RWPE2 (cell line): ENCODE measurements around the gene TNNT1.

Experiments used
- ATAC-seq: fragments of 200-7000 bp; cut with Tn5 transposase; 3 replicates; pipeline ENCODE4 v1.9.1; 2021; ENCODE audit warnings: low read depth
- DNase-seq: peaks from one replicate; pipeline ENCODE4 v3.0.0-alpha.2; 2020; ENCODE audit warnings: low spot score
- H3K27ac ChIP-seq: fragments of 450-650 bp; 2 replicates; pipeline ENCODE4 v1.5.1; 2017; ENCODE audit warnings: mild to moderate bottlenecking; ENCODE audit not compliant: poor library complexity, severe bottlenecking
- H3K27me3 ChIP-seq: fragments of 250-450 bp; sonication (Bioruptor Pico); 2 replicates; pipeline ENCODE4 v1.5.1; 2021; ENCODE audit warnings: mild to moderate bottlenecking, moderate library complexity; ENCODE audit not compliant: insufficient read depth, poor library complexity, severe bottlenecking
- H3K36me3 ChIP-seq: fragments of 250-450 bp; sonication (Bioruptor Pico); 2 replicates; pipeline ENCODE4 v1.5.1; 2020; ENCODE audit warnings: low read depth, mild to moderate bottlenecking, moderate library complexity
- H3K4me1 ChIP-seq: fragments of 250-450 bp; sonication (Bioruptor Pico); 2 replicates; pipeline ENCODE4 v1.5.1; 2021; ENCODE audit warnings: mild to moderate bottlenecking, moderate library complexity; ENCODE audit not compliant: insufficient read depth, poor library complexity, severe bottlenecking
- H3K4me3 ChIP-seq: fragments of 250-450 bp; sonication (Bioruptor Pico); 2 replicates; pipeline ENCODE4 v1.5.1; 2021; ENCODE audit warnings: mild to moderate bottlenecking, moderate library complexity; ENCODE audit not compliant: severe bottlenecking
- H3K9me3 ChIP-seq: fragments of 250-450 bp; sonication (Bioruptor Pico); 2 replicates; pipeline ENCODE4 v1.5.1; 2021; ENCODE audit warnings: mild to moderate bottlenecking, moderate library complexity; ENCODE audit not compliant: severe bottlenecking
- CTCF ChIP-seq: fragments of 450-650 bp; IDR thresholded peaks from one replicate; pipeline ENCODE4 v1.5.1; 2017; ENCODE audit warnings: mild to moderate bottlenecking, moderate library complexity; ENCODE audit not compliant: poor library complexity, severe bottlenecking

Gene TNNT1

DNA sequence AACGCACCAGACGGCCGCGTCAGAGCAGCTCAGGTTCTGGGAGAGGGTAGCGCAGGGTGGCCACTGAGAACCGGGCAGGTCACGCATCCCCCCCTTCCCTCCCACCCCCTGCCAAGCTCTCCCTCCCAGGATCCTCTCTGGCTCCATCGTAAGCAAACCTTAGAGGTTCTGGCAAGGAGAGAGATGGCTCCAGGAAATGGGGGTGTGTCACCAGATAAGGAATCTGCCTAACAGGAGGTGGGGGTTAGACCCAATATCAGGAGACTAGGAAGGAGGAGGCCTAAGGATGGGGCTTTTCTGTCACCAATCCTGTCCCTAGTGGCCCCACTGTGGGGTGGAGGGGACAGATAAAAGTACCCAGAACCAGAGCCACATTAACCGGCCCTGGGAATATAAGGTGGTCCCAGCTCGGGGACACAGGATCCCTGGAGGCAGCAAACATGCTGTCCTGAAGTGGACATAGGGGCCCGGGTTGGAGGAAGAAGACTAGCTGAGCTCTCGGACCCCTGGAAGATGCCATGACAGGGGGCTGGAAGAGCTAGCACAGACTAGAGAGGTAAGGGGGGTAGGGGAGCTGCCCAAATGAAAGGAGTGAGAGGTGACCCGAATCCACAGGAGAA is 33.5 kb downstream of the TNNT1 start:
- no peak for ATAC-seq

GRCh38 chr19:55114566-55115145 is 34.4 kb downstream of the TNNT1 start:
- DNase-seq (no peak), ATAC-seq (no peak)
- H3K27me3 ChIP-seq = no peaks in the 10 kb centered on the region
- no peak overlapping the region for H3K27ac ChIP-seq
- H3K4me3 ChIP-seq = no peak overlapping the region
- H3K4me1 ChIP-seq = peaks cover 10% of the 10 kb centered on the region
- TF ChIP-seq CTCF = no peak
- no peaks in the 10 kb centered on the region for H3K36me3 ChIP-seq
- H3K9me3 ChIP-seq = no peaks in the 10 kb centered on the region

More for the DNA sequence above, 33.5 kb downstream of the TNNT1 start:
- Histone ChIP-seq H3K9me3 (no peaks in the 10 kb centered on the region), H3K4me3 (no peak overlapping the region), H3K36me3 (no peaks in the 10 kb centered on the region), H3K4me1 (peaks cover 10% of the 10 kb centered on the region), H3K27ac (no peak overlapping the region), H3K27me3 (no peaks in the 10 kb centered on the region)
- no peak for TF ChIP-seq CTCF
- no peak for DNase-seq

DNA sequence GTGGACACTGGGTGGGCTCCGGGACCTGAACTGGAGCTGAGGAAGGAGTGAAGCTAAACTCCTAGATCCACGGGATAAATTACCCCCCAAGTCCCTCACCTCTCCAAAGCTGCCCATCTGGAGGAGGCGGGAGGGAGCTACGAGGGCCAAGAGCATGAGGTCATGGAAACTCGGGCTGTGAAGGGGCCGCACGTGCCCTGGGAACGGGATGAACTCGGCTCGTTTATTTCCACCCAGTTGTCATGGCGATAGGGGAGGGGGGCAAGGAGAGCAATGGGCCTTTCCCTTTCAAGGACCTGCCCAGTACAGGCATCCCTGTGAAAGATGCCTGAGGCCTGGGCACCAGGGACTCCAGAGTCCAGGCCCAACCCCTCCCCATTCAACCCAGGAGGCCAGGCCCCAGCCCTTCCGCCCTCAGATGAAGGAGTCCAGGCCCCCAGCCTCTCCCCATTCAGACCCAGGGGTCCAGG is 35.4 kb downstream of the TNNT1 start:
- DNase-seq (no peak), ATAC-seq (no peak)
- TF ChIP-seq CTCF = no peak
- no peak overlapping the region for H3K27ac ChIP-seq
- H3K27me3 ChIP-seq = no peaks in the 10 kb centered on the region
- no peak overlapping the region for H3K4me3 ChIP-seq
- no peaks in the 10 kb centered on the region for H3K36me3 ChIP-seq
- H3K4me1 ChIP-seq = peaks cover 10% of the 10 kb centered on the region
- H3K9me3 ChIP-seq = no peaks in the 10 kb centered on the region

- H3K4me3 ChIP-seq = no peak overlapping the region
- no peak for DNase-seq
- no peak for TF ChIP-seq CTCF
- no peak overlapping the region for H3K27ac ChIP-seq
- no peak for ATAC-seq
- H3K4me1 ChIP-seq = peaks cover 6% of the 10 kb centered on the region
- H3K27me3 ChIP-seq = no peaks in the 10 kb centered on the region
- no peaks in the 10 kb centered on the region for H3K9me3 ChIP-seq
- no peaks in the 10 kb centered on the region for H3K36me3 ChIP-seq
Measured at GRCh38 chr19:55112777-55113569, 36.0 kb downstream of the TNNT1 start.
